ENCODE measurements around the gene ANKRD23.

DNA sequence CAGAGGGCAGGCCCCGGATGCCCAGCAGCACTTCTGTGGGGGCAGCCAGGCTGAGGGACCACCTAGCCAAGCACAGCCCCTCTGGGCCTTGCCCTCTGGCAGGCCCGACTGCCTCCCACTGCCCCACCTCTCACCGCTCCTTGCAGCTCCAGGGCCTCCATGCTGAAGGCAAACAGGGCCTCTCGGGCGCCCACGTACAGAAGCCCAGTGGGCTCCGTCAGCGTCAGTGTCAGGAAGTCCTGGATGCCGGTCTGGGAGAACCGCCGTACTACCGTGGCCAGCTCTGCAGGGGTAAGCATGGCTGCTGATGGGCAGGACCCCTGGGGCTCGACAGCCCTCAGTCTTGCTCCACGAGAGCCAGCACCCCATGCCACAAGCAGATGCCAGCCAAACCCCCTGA is 22.3 kb upstream of the ANKRD23 start:
- TF ChIP-seq, protein P1, sequence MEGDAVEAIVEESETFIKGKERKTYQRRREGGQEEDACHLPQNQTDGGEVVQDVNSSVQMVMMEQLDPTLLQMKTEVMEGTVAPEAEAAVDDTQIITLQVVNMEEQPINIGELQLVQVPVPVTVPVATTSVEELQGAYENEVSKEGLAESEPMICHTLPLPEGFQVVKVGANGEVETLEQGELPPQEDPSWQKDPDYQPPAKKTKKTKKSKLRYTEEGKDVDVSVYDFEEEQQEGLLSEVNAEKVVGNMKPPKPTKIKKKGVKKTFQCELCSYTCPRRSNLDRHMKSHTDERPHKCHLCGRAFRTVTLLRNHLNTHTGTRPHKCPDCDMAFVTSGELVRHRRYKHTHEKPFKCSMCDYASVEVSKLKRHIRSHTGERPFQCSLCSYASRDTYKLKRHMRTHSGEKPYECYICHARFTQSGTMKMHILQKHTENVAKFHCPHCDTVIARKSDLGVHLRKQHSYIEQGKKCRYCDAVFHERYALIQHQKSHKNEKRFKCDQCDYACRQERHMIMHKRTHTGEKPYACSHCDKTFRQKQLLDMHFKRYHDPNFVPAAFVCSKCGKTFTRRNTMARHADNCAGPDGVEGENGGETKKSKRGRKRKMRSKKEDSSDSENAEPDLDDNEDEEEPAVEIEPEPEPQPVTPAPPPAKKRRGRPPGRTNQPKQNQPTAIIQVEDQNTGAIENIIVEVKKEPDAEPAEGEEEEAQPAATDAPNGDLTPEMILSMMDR (IDR thresholded peaks at IDR 0.05; ENCODE audit: low read length) = no peak
- TF ChIP-seq EZH2 (IDR thresholded peaks at IDR 0.05; ENCODE audit: borderline replicate concordance, low read length) = no peak

Data from OCI-LY1 (cell line).